ENCODE data around the gene XPC.

- TF ChIP-seq CTCF (IDR thresholded peaks at IDR 0.05; ENCODE audit: extremely low read depth in 1 of 2, insufficient read depth in 1 of 2, low read depth in 1 of 2, low read length in 2 of 2) (no peak), JUN (IDR thresholded peaks at IDR 0.05; ENCODE audit: borderline replicate concordance, insufficient read depth, insufficient read length, low read depth) (no peak), POLR2AphosphoS5 (IDR thresholded peaks at IDR 0.05; ENCODE audit: insufficient read depth, low read depth, low read length) (no peak), EZH2 (IDR thresholded peaks at IDR 0.05; ENCODE audit: borderline replicate concordance, low read depth, low read length, severe bottlenecking) (no peak), POLR2A (IDR thresholded peaks at IDR 0.05; ENCODE audit: low read depth, low read length) (no peak)
Observed at GRCh38 chr3:14129296-14129695, 49.1 kb downstream of the XPC start.

All from endothelial cell of umbilical vein (primary cell).